ENCODE results near the gene RCC2.

DNA sequence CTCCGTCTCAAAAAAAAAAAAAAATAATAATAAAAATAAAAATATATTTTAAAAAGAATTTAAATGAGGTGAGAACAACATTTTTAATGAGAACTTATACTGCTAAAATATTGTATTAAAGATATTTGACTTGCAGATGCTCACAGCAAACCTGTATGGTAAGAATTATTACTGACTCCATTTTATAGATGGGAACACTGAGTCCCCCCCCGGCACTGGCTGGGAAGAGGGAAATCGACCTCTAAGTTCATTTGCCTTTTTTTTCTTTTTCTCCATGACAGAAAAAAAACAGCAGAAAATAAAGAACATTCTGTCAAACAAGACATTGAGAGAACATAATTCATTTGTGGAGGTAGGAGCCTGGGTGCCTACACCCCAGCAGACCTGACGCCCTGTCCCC lies 80.9 kb downstream of the RCC2 start:
- TF ChIP-seq GATA2 (IDR thresholded peaks at IDR 0.05; ENCODE audit: low read depth, low read length) (no peak), GATA3 (IDR thresholded peaks at IDR 0.05; ENCODE audit: low read depth, low read length) (no peak)
